Activated CD8-positive, alpha-beta memory T cell treated with anti-CD3 and anti-CD28 coated beads, Interleukin-2, amount 10 ng/mL, durations not matched to agents 7 days and 5 days (primary cell): Measurements from ENCODE around the gene CEP72. TPM values are rescaled to one million over a fixed set of nuclear protein-coding genes. Genes with fewer than 3 reads are reported as not detected.

Experiments used
- ATAC-seq: fragments of 150-1000 bp; cut with Tn5 transposase; one replicate; pipeline ENCODE4 v1.10.0; 2021; ENCODE audit warnings: moderate library complexity
- CTCF ChIA-PET: fragments of 350-600 bp; sonication (Branson Sonifier 250); formaldehyde crosslinking; loops from one replicate; lab custom pipeline; 2021; ENCODE audit warnings: antibody characterized with exemption; lab: Charles Lee
- DNase-seq: peaks from one replicate; pipeline ENCODE4 v3.0.0-alpha.2; 2020
- H3K27ac Mint-ChIP-seq: one replicate; pipeline ENCODE4 v1.8.0; 2021; ENCODE audit warnings: mild to moderate bottlenecking, mixed read lengths
- H3K27me3 Mint-ChIP-seq: one replicate; pipeline ENCODE4 v1.8.0; 2021; ENCODE audit warnings: mixed read lengths
- H3K36me3 Mint-ChIP-seq: one replicate; pipeline ENCODE4 v1.8.0; 2021; ENCODE audit warnings: mild to moderate bottlenecking, mixed read lengths
- H3K4me1 Mint-ChIP-seq: one replicate; pipeline ENCODE4 v1.8.0; 2021; ENCODE audit warnings: mixed read lengths
- H3K4me3 Mint-ChIP-seq: one replicate; pipeline ENCODE4 v1.8.0; 2021; ENCODE audit warnings: mild to moderate bottlenecking, moderate library complexity, mixed read lengths
- H3K9me3 Mint-ChIP-seq: one replicate; pipeline ENCODE4 v1.8.0; 2022; ENCODE audit warnings: low read depth, mixed read lengths
- total RNA-seq, 2 experiments: library from RNA; stranded (reverse); gene quantifications; one replicate each; pipeline ENCODE4 v1.2.3, GENCODE V29; 2021

The CEP72 gene
- total RNA-seq, 2 experiments from 2014 or later: 32.2 to 40.5 TPM

GRCh38 chr5:659496-660263, 47.5 kb downstream of the CEP72 start:
- Mint-ChIP-seq H3K36me3 (peaks cover 47% of the 10 kb centered on the region), H3K27me3 (no peaks in the 10 kb centered on the region), H3K4me3 (no peak overlapping the region), H3K9me3 (no peaks in the 10 kb centered on the region), H3K4me1 (no peaks in the 10 kb centered on the region), H3K27ac (no peak overlapping the region)
- no peak for ATAC-seq
- no peak for DNase-seq
- CTCF ChIA-PET: no interaction called here

- no peaks in the 10 kb centered on the region for H3K9me3 Mint-ChIP-seq
- peaks cover 45% of the 10 kb centered on the region for H3K36me3 Mint-ChIP-seq
- DNase-seq (no peak), ATAC-seq (no peak)
- no peak overlapping the region for H3K27ac Mint-ChIP-seq
- no peaks in the 10 kb centered on the region for H3K4me1 Mint-ChIP-seq
- H3K27me3 Mint-ChIP-seq: no peaks in the 10 kb centered on the region
- CTCF ChIA-PET: no interaction called here
- no peak overlapping the region for H3K4me3 Mint-ChIP-seq
Observed at GRCh38 chr5:660491-661030, 48.4 kb downstream of the CEP72 start.

GRCh38 chr5:661891-662750, 50.0 kb downstream of the CEP72 start:
- DNase-seq (no peak), ATAC-seq (no peak)
- CTCF ChIA-PET: no interaction called here
- Mint-ChIP-seq H3K27me3 (no peaks in the 10 kb centered on the region), H3K4me1 (no peaks in the 10 kb centered on the region), H3K27ac (no peak overlapping the region), H3K36me3 (peaks cover 38% of the 10 kb centered on the region), H3K4me3 (no peak overlapping the region), H3K9me3 (no peaks in the 10 kb centered on the region)

GRCh38 chr5:662751-663435, 50.8 kb downstream of the CEP72 start:
- Mint-ChIP-seq H3K27me3 (no peaks in the 10 kb centered on the region), H3K36me3 (peaks cover 35% of the 10 kb centered on the region), H3K9me3 (no peaks in the 10 kb centered on the region), H3K27ac (no peak overlapping the region), H3K4me1 (no peaks in the 10 kb centered on the region), H3K4me3 (no peak overlapping the region)
- DNase-seq: no peak
- no peak for ATAC-seq
- CTCF ChIA-PET: no interaction called here

- H3K4me1 Mint-ChIP-seq: no peaks in the 10 kb centered on the region
- no peak for ATAC-seq
- no peak for DNase-seq
Observed at GRCh38 chr5:663436-664342, 51.5 kb downstream of the CEP72 start.

GRCh38 chr5:664343-664993, 52.3 kb downstream of the CEP72 start:
- no peak for ATAC-seq
- no peaks in the 10 kb centered on the region for H3K27me3 Mint-ChIP-seq
- CTCF ChIA-PET: no interaction called here
- no peak for DNase-seq
- no peak overlapping the region for H3K4me3 Mint-ChIP-seq
- no peaks in the 10 kb centered on the region for H3K9me3 Mint-ChIP-seq
- no peak overlapping the region for H3K27ac Mint-ChIP-seq
- no peaks in the 10 kb centered on the region for H3K4me1 Mint-ChIP-seq
- H3K36me3 Mint-ChIP-seq: peaks cover 25% of the 10 kb centered on the region

More at GRCh38 chr5:663436-664342, 51.5 kb downstream of the CEP72 start:
- peaks cover 30% of the 10 kb centered on the region for H3K36me3 Mint-ChIP-seq
- no peak overlapping the region for H3K27ac Mint-ChIP-seq
- H3K27me3 Mint-ChIP-seq: no peaks in the 10 kb centered on the region
- no peak overlapping the region for H3K4me3 Mint-ChIP-seq
- CTCF ChIA-PET: no interaction called here
- no peaks in the 10 kb centered on the region for H3K9me3 Mint-ChIP-seq

- Mint-ChIP-seq H3K36me3 (peaks cover 21% of the 10 kb centered on the region), H3K27ac (no peak overlapping the region)
Observed at GRCh38 chr5:664994-665360, 52.8 kb downstream of the CEP72 start.

GRCh38 chr5:665541-665955, 53.4 kb downstream of the CEP72 start:
- ATAC-seq (no peak), DNase-seq (no peak)
- Mint-ChIP-seq H3K9me3 (no peaks in the 10 kb centered on the region), H3K36me3 (peaks cover 15% of the 10 kb centered on the region), H3K27me3 (no peaks in the 10 kb centered on the region), H3K4me3 (no peak overlapping the region), H3K27ac (no peak overlapping the region), H3K4me1 (no peaks in the 10 kb centered on the region)
- CTCF ChIA-PET: no interaction called here

More at GRCh38 chr5:664994-665360, 52.8 kb downstream of the CEP72 start:
- DNase-seq: no peak
- CTCF ChIA-PET: no interaction called here
- no peak for ATAC-seq
- no peaks in the 10 kb centered on the region for H3K27me3 Mint-ChIP-seq
- H3K9me3 Mint-ChIP-seq: no peaks in the 10 kb centered on the region
- H3K4me3 Mint-ChIP-seq: no peak overlapping the region
- no peaks in the 10 kb centered on the region for H3K4me1 Mint-ChIP-seq

- Mint-ChIP-seq H3K27ac (no peak overlapping the region), H3K36me3 (peaks cover 13% of the 10 kb centered on the region), H3K27me3 (no peaks in the 10 kb centered on the region), H3K4me1 (no peaks in the 10 kb centered on the region), H3K9me3 (no peaks in the 10 kb centered on the region), H3K4me3 (no peak overlapping the region)
- DNase-seq (no peak), ATAC-seq (no peak)
- CTCF ChIA-PET: no interaction called here
Observed at GRCh38 chr5:665956-666711, 54.0 kb downstream of the CEP72 start.

GRCh38 chr5:666816-667498, 54.8 kb downstream of the CEP72 start:
- H3K27me3 Mint-ChIP-seq: no peaks in the 10 kb centered on the region
- CTCF ChIA-PET: no interaction called here
- peaks cover 8% of the 10 kb centered on the region for H3K36me3 Mint-ChIP-seq
- no peak for ATAC-seq
- DNase-seq: no peak
- H3K27ac Mint-ChIP-seq: no peak overlapping the region
- H3K4me3 Mint-ChIP-seq: no peak overlapping the region
- H3K9me3 Mint-ChIP-seq: no peaks in the 10 kb centered on the region
- no peaks in the 10 kb centered on the region for H3K4me1 Mint-ChIP-seq

GRCh38 chr5:668283-668995, 56.3 kb downstream of the CEP72 start:
- DNase-seq: no peak
- H3K9me3 Mint-ChIP-seq: no peaks in the 10 kb centered on the region
- CTCF ChIA-PET: interaction anchor here (1.0 kb wide), 1 partner anchor 237 kb away, joined by 5 read pairs; no protein-coding TSS in a partner anchor

More at GRCh38 chr5:668283-668995, 56.3 kb downstream of the CEP72 start:
- Mint-ChIP-seq H3K27ac (no peak overlapping the region), H3K36me3 (peaks cover 5% of the 10 kb centered on the region), H3K4me3 (no peak overlapping the region), H3K27me3 (peaks cover 4% of the 10 kb centered on the region), H3K4me1 (peaks cover 5% of the 10 kb centered on the region)
- no peak for ATAC-seq
